RWPE2 (cell line): Measurements from ENCODE around the gene CTDSP2.
"Not testable (repeated sequence)": the region's sequence is repeated elsewhere in the genome, so short reads cannot be mapped to it uniquely, and the experiment has no call there.

Experiments
- ATAC-seq: fragments of 200-7000 bp; cut with Tn5 transposase; 3 replicates; pipeline ENCODE4 v1.9.1; 2021; ENCODE audit warnings: low read depth
- DNase-seq: peaks from one replicate; pipeline ENCODE4 v3.0.0-alpha.2; 2020; ENCODE audit warnings: low spot score
- H3K27ac ChIP-seq: fragments of 450-650 bp; 2 replicates; pipeline ENCODE4 v1.5.1; 2017; ENCODE audit warnings: mild to moderate bottlenecking; ENCODE audit not compliant: poor library complexity, severe bottlenecking
- H3K27me3 ChIP-seq: fragments of 250-450 bp; sonication (Bioruptor Pico); 2 replicates; pipeline ENCODE4 v1.5.1; 2021; ENCODE audit warnings: mild to moderate bottlenecking, moderate library complexity; ENCODE audit not compliant: insufficient read depth, poor library complexity, severe bottlenecking
- H3K36me3 ChIP-seq: fragments of 250-450 bp; sonication (Bioruptor Pico); 2 replicates; pipeline ENCODE4 v1.5.1; 2020; ENCODE audit warnings: low read depth, mild to moderate bottlenecking, moderate library complexity
- H3K4me1 ChIP-seq: fragments of 250-450 bp; sonication (Bioruptor Pico); 2 replicates; pipeline ENCODE4 v1.5.1; 2021; ENCODE audit warnings: mild to moderate bottlenecking, moderate library complexity; ENCODE audit not compliant: insufficient read depth, poor library complexity, severe bottlenecking
- H3K4me3 ChIP-seq: fragments of 250-450 bp; sonication (Bioruptor Pico); 2 replicates; pipeline ENCODE4 v1.5.1; 2021; ENCODE audit warnings: mild to moderate bottlenecking, moderate library complexity; ENCODE audit not compliant: severe bottlenecking
- H3K9me3 ChIP-seq: fragments of 250-450 bp; sonication (Bioruptor Pico); 2 replicates; pipeline ENCODE4 v1.5.1; 2021; ENCODE audit warnings: mild to moderate bottlenecking, moderate library complexity; ENCODE audit not compliant: severe bottlenecking
- TF ChIP-seq, protein P1 (sequence below): fragments of 450-650 bp; IDR thresholded peaks from one replicate; pipeline ENCODE4 v1.5.1; 2017; ENCODE audit warnings: mild to moderate bottlenecking, moderate library complexity; ENCODE audit not compliant: poor library complexity, severe bottlenecking

CTDSP2 gene

DNA sequence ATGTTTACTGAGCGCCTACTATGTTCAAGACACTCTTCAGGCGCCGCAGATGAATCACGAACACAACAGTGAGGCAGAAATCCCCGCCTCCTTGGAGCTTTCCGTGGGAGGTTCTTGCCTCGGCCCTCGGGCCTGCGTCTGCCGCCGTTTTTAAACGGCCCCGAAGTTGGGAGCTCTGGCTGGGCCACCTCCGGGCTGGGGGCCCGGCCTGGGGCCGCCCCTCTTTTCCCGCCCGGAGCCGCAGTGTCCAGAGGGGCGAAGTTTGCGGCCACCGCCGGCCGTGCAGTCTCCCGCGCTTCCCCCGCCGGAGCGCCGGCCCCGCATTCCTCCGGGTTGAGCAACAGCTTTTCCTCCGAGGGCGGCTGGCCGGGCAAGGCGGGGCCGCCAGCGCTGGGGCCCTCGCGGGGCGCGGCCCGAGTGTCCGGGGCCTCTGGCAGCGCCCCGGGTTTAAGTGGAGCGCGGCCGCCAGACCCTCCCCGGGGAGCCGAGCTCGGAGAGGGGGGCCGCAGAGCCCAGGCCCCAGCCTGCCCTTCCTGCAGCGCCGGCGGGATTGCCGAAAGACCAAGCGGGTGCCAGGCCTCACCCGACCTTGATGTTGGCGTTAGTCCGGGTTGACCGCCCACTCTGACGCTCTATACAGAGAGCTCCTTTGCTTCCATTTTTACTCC is 18.7 kb upstream of the CTDSP2 start:
- TF ChIP-seq, protein P1, sequence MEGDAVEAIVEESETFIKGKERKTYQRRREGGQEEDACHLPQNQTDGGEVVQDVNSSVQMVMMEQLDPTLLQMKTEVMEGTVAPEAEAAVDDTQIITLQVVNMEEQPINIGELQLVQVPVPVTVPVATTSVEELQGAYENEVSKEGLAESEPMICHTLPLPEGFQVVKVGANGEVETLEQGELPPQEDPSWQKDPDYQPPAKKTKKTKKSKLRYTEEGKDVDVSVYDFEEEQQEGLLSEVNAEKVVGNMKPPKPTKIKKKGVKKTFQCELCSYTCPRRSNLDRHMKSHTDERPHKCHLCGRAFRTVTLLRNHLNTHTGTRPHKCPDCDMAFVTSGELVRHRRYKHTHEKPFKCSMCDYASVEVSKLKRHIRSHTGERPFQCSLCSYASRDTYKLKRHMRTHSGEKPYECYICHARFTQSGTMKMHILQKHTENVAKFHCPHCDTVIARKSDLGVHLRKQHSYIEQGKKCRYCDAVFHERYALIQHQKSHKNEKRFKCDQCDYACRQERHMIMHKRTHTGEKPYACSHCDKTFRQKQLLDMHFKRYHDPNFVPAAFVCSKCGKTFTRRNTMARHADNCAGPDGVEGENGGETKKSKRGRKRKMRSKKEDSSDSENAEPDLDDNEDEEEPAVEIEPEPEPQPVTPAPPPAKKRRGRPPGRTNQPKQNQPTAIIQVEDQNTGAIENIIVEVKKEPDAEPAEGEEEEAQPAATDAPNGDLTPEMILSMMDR, result no peak
- DNase-seq, result peak; percentile 78
- peaks cover 17% of the 10 kb centered on the region for H3K4me1 ChIP-seq
- peak; percentile 83 for ATAC-seq
- H3K27me3 ChIP-seq, result no peaks in the 10 kb centered on the region
- H3K4me3 ChIP-seq, result peak overlapping the region; percentile 50
- H3K27ac ChIP-seq, result peak overlapping the region; percentile 70
- no peaks in the 10 kb centered on the region for H3K9me3 ChIP-seq
- no peaks in the 10 kb centered on the region for H3K36me3 ChIP-seq

DNA sequence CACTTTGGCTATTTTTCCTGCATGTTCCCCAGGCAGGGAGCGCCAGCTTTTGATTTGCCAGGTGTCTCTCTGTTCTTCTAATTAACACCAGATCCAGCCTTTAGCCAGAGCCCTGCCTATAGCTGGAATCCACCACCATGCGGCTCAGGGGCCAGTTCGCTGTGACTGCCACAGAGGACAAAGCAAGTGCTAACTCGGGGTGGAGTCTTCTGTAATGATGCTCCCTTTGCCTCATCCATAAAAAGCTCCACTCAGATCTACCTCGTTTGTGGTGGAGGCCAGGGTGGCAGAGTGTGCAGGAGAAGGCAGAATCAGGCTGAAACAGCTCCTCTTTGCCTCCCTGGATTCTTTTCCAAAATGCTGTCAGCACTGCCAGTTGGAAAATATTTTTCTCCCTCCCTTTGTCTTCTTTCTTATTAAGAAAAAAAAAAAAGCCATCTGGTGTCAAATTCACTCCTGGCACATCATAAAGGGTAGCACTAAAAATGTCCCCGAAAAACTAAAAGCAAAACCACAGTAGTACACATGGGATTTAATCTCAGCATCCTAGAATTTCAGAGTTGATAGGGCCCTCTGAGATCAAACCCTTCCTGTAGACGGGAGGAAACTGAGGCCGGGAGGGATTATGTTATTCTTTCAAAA is 18.0 kb upstream of the CTDSP2 start:
- no peaks in the 10 kb centered on the region for H3K27me3 ChIP-seq
- TF ChIP-seq, protein P1, result no peak
- peaks cover 17% of the 10 kb centered on the region for H3K4me1 ChIP-seq
- ATAC-seq, result no peak
- DNase-seq, result no peak
- H3K27ac ChIP-seq, result peak overlapping the region; percentile 70
- no peaks in the 10 kb centered on the region for H3K36me3 ChIP-seq
- H3K4me3 ChIP-seq, result peak overlapping the region; percentile 50
- no peaks in the 10 kb centered on the region for H3K9me3 ChIP-seq

DNA sequence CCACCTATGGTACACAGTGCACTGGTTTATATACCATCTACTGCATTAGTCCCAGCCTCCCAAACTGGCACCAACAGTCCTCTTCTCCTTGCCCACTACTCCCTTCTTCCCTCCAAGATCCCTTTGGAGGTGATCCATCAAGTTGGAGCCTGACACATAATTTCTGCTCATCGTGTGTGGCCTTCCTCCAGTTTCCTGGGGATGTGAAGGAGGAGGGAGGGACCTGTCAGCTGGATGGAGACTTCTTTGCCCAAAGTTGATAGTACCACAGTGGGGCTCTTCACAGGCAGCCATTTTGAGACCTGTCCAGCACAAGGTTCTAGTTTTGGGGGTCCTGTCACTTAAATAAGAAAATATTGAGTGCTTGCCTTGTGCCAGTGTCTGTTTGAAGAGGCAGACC is 17.1 kb upstream of the CTDSP2 start:
- DNase-seq (no peak), ATAC-seq (no peak)
- TF ChIP-seq, protein P1, result no peak
- Histone ChIP-seq H3K27ac (no peak overlapping the region), H3K36me3 (no peaks in the 10 kb centered on the region), H3K27me3 (no peaks in the 10 kb centered on the region), H3K9me3 (no peaks in the 10 kb centered on the region), H3K4me1 (peaks cover 17% of the 10 kb centered on the region), H3K4me3 (no peak overlapping the region)

DNA sequence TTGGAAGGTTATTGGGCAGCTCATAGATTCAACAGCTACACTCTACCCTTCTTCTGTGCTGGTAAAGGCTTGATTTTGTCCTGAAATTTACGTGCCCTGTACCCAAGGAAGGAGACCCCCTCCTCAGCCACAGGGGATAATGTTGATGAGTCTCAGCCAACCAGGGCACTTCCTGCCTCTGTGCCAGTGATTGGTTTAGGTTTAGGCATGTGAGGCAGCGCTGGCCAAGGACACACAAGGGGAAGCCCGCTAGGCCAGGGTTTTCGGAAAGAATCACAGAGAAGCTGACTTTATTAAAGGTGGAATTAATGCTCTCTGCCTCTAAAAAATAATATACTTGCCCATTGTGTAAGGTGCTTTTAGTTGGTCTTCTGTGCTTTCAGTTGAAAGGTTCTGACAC is 15.4 kb upstream of the CTDSP2 start:
- no peaks in the 10 kb centered on the region for H3K36me3 ChIP-seq
- H3K27ac ChIP-seq, result peak overlapping the region; percentile 20
- H3K9me3 ChIP-seq, result no peaks in the 10 kb centered on the region
- H3K4me1 ChIP-seq, result peaks cover 17% of the 10 kb centered on the region
- no peak overlapping the region for H3K4me3 ChIP-seq
- ATAC-seq (no peak), DNase-seq (no peak)
- H3K27me3 ChIP-seq, result no peaks in the 10 kb centered on the region
- TF ChIP-seq, protein P1, result no peak

DNA sequence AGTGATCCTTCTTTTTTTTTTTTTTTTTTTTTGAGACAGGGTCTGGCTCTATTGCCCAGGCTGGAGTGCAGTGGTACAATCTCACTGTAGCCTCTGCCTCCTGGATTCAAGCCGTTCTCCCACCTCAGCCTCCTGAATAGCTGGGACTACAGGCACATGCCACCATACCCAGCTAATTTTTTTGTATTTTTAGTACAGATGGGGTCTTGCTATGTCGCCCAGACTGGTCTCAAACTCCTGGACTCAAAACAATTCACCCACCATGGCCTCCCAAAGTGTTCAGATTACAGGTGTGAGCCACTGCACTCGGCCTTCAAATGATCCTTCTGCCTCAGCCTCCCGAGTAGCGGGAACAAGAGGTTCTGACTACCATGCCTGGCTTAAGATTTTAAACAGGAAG is 14.4 kb upstream of the CTDSP2 start:
- not testable (repeated sequence) for H3K27ac ChIP-seq, H3K36me3 ChIP-seq, ATAC-seq, H3K4me3 ChIP-seq, H3K9me3 ChIP-seq, H3K27me3 ChIP-seq, DNase-seq
- peaks cover 17% of the 10 kb centered on the region for H3K4me1 ChIP-seq
